ENCODE results near the gene SYNE2. TPM values are rescaled to one million over a fixed set of nuclear protein-coding genes. Genes with fewer than 3 reads are reported as not detected.

Gene SYNE2
- total RNA-seq, 1 donor from 2014 or later = 28.4 TPM

DNA sequence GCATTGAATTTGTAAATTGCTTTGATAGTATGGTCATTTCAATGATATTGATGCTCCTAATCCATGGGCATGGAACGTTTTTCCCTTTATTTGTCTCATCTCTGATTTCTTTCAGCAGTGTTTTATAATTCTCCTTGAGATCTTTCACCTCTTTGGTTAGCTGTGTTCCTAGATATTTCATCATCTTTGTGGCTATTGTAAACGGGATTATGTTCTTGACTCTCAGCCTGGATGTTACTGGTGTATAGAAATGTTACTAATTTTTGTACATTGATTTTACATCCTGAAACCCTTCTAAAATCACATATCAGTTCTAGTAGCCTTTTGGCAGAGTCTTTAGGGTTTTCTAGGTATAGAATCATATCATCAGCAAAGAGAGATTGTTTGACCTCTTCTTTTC is 52.6 kb downstream of the SYNE2 start:
- H3K36me3 Mint-ChIP-seq (ENCODE audit: unreplicated experiment) = peaks cover 5% of the 10 kb centered on the region
- peaks cover 36% of the 10 kb centered on the region for H3K4me1 Mint-ChIP-seq (ENCODE audit: unreplicated experiment)
- H3K27me3 Mint-ChIP-seq (ENCODE audit: unreplicated experiment) = no peaks in the 10 kb centered on the region
- DNase-seq (ENCODE audit: extremely low spot score, unreplicated experiment) = no peak
- TF ChIP-seq, protein P1, sequence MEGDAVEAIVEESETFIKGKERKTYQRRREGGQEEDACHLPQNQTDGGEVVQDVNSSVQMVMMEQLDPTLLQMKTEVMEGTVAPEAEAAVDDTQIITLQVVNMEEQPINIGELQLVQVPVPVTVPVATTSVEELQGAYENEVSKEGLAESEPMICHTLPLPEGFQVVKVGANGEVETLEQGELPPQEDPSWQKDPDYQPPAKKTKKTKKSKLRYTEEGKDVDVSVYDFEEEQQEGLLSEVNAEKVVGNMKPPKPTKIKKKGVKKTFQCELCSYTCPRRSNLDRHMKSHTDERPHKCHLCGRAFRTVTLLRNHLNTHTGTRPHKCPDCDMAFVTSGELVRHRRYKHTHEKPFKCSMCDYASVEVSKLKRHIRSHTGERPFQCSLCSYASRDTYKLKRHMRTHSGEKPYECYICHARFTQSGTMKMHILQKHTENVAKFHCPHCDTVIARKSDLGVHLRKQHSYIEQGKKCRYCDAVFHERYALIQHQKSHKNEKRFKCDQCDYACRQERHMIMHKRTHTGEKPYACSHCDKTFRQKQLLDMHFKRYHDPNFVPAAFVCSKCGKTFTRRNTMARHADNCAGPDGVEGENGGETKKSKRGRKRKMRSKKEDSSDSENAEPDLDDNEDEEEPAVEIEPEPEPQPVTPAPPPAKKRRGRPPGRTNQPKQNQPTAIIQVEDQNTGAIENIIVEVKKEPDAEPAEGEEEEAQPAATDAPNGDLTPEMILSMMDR (IDR thresholded peaks at IDR 0.05) = no peak
- H3K4me3 Mint-ChIP-seq (ENCODE audit: unreplicated experiment) = no peak overlapping the region
- peaks cover 10% of the 10 kb centered on the region for H3K9me3 Mint-ChIP-seq (ENCODE audit: unreplicated experiment)
- H3K27ac Mint-ChIP-seq (ENCODE audit: unreplicated experiment) = no peak overlapping the region

DNA sequence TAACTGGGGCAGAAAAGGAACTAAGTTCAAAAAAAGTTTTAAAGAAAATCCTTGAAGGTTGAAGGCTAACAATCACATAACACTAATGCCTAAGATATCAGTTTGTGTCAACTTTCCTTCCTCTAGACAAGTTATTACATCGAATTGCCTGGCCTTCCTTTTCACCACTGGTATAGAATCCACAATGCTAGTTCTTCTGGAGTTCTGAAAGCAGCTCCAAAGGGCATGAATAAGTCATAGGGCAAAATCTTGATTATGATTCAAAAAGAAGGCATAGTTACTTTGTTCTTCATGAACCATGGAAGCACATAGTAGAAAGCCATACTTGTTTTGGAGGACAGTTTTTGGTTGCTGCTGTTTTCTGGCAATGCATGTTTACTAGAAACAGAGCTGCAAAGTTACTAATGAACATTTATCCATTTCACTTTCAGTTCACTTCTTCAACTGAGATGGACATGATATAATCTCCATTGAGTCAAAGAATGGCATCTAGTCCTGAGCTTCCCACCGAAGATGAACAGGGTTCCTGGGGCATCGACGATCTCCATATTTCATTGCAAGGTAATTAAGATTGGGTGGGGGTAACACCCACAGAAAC is 56.0 kb downstream of the SYNE2 start:
- Mint-ChIP-seq H3K36me3 (ENCODE audit: unreplicated experiment) (peaks cover 5% of the 10 kb centered on the region), H3K27ac (ENCODE audit: unreplicated experiment) (peak overlapping the region; percentile 58), H3K4me1 (ENCODE audit: unreplicated experiment) (peaks cover 37% of the 10 kb centered on the region), H3K9me3 (ENCODE audit: unreplicated experiment) (peaks cover 10% of the 10 kb centered on the region), H3K27me3 (ENCODE audit: unreplicated experiment) (no peaks in the 10 kb centered on the region), H3K4me3 (ENCODE audit: unreplicated experiment) (peak overlapping the region; percentile 50)
- no peak for DNase-seq (ENCODE audit: extremely low spot score, unreplicated experiment)
- TF ChIP-seq, protein P1 (IDR thresholded peaks at IDR 0.05) = no peak

DNA sequence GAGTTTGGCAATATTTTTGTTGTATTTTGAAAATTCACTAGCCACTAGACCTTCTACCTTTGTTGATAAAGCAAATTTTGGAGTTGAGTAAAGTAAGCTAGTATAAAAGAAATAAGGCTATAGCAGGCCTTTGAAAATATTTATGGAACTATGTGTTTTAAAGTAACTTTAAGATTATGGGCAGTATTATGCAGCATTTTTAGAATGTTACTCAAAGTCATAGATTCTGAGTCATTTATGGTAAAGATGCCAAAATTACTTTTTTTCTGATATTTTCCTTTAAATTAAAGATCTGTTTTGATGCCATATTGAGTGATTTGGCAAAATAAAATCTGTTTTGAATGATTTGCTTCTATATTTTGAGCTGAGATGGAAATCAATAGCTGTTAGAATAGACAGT is 57.2 kb downstream of the SYNE2 start:
- H3K36me3 Mint-ChIP-seq (ENCODE audit: unreplicated experiment) = no peaks in the 10 kb centered on the region
- no peak for DNase-seq (ENCODE audit: extremely low spot score, unreplicated experiment)

DNA sequence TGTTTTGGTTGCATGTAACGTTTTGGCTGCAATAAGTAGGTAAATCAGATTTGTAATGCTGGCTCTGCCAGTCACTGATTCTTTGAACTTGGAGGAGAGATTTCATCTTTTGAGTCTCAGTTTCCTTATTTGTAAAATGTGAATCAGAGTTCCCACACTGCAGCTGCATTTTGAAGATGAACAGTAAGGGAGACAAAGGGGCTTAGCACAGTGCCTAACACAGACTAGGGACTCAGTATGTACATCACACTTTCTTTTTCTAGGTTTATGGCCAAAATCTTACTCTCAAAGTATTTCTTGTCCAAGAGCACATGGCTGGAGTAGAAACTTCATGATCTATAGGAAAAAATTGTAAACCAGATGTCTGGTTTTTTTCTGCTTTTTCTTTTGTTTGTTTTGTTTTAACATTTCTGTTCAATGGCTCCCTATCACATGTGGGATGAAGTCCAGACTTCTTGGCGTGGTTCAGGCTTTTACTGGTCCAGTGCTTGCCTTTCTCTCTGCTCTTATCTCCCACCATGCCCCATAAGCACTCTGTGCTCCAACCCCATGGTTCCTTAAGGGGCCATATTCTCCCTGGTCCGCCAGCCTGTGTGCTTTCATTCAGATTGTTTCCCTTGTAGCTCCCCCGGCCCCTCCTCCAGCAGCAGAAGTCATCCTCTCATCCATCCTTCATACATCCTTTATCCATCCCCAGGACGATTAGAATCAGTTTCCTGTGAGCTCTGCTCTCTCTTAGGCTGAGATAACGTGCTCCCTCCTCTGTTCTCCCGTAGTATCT is 58.0 kb downstream of the SYNE2 start:
- no peak overlapping the region for H3K4me3 Mint-ChIP-seq (ENCODE audit: unreplicated experiment)
- no peaks in the 10 kb centered on the region for H3K9me3 Mint-ChIP-seq (ENCODE audit: unreplicated experiment)
- H3K27me3 Mint-ChIP-seq (ENCODE audit: unreplicated experiment) = no peaks in the 10 kb centered on the region
- no peak for DNase-seq (ENCODE audit: extremely low spot score, unreplicated experiment)
- H3K36me3 Mint-ChIP-seq (ENCODE audit: unreplicated experiment) = no peaks in the 10 kb centered on the region
- peak overlapping the region; percentile 24 for H3K27ac Mint-ChIP-seq (ENCODE audit: unreplicated experiment)
- TF ChIP-seq, protein P1 (IDR thresholded peaks at IDR 0.05) = no peak
- H3K4me1 Mint-ChIP-seq (ENCODE audit: unreplicated experiment) = peaks cover 37% of the 10 kb centered on the region

More for the DNA sequence above, 57.2 kb downstream of the SYNE2 start:
- Mint-ChIP-seq H3K27me3 (ENCODE audit: unreplicated experiment) (no peaks in the 10 kb centered on the region), H3K4me1 (ENCODE audit: unreplicated experiment) (peaks cover 37% of the 10 kb centered on the region), H3K4me3 (ENCODE audit: unreplicated experiment) (no peak overlapping the region), H3K27ac (ENCODE audit: unreplicated experiment) (peak overlapping the region; percentile 6), H3K9me3 (ENCODE audit: unreplicated experiment) (peaks cover 5% of the 10 kb centered on the region)
- TF ChIP-seq, protein P1 (IDR thresholded peaks at IDR 0.05) = no peak

DNA sequence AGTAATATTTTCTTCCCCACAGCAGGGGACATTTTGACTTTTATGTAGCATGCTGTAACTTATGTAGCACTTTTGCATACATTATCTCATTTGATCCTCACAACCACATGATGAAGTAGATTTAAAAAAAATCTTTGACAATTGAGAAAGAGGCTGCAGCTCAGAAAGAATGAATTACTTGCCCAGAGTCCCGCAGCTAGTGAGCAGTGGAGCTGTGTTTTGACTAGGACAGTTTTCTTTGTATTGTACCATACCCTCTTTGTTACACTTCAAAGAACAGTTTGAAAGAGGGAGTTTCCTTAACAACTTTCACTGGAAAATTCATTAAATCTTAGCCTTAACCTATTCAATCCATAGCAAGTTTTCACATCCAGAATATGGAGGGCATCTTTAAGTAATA is 58.6 kb downstream of the SYNE2 start:
- no peaks in the 10 kb centered on the region for H3K36me3 Mint-ChIP-seq (ENCODE audit: unreplicated experiment)

More for the DNA sequence above, 58.6 kb downstream of the SYNE2 start:
- H3K27me3 Mint-ChIP-seq (ENCODE audit: unreplicated experiment) = no peaks in the 10 kb centered on the region
- H3K4me3 Mint-ChIP-seq (ENCODE audit: unreplicated experiment) = no peak overlapping the region
- no peaks in the 10 kb centered on the region for H3K9me3 Mint-ChIP-seq (ENCODE audit: unreplicated experiment)
- DNase-seq (ENCODE audit: extremely low spot score, unreplicated experiment) = no peak
- TF ChIP-seq, protein P1 (IDR thresholded peaks at IDR 0.05) = no peak
- H3K4me1 Mint-ChIP-seq (ENCODE audit: unreplicated experiment) = peaks cover 37% of the 10 kb centered on the region
- H3K27ac Mint-ChIP-seq (ENCODE audit: unreplicated experiment) = no peak overlapping the region

Measured in osteocyte (in vitro differentiated cells).